GM12865 (cell line): ENCODE data around the gene CIDEB.
A peak's percentile ranks its signal among the peaks of the same experiment; 100 is the strongest.
"Not testable (repeated sequence)": the region's sequence is repeated elsewhere in the genome, so short reads cannot be mapped to it uniquely, and the experiment has no call there.

Experiments
- DNase-seq: peaks from one replicate; pipeline ENCODE4 v3.0.0; 2010; ENCODE audit warnings: low read depth
- H3K4me3 ChIP-seq: 2 replicates; pipeline ENCODE4 v1.5.1; 2011; ENCODE audit warnings: mild to moderate bottlenecking, low read depth, low read length, control low read depth
- CTCF ChIP-seq: IDR thresholded peaks from 2 replicates; pipeline ENCODE4 v1.5.1; 2011; ENCODE audit warnings: low read length, control low read depth, low read depth, inconsistent platforms; ENCODE audit not compliant: insufficient read depth; ENCODE audit errors: missing control alignments

CIDEB gene, protein sequence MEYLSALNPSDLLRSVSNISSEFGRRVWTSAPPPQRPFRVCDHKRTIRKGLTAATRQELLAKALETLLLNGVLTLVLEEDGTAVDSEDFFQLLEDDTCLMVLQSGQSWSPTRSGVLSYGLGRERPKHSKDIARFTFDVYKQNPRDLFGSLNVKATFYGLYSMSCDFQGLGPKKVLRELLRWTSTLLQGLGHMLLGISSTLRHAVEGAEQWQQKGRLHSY

GRCh38 chr14:24307575-24308341, at the start of gene CIDEB:
Gene CIDEB (minus strand): TSS chr14:24307977. CDS start chr14:24307858, 119 bp downstream.
- peak; percentile 76 for DNase-seq
- H3K4me3 ChIP-seq: no peak within 1 kb of the TSS
- peak; percentile 91 for TF ChIP-seq CTCF

DNA sequence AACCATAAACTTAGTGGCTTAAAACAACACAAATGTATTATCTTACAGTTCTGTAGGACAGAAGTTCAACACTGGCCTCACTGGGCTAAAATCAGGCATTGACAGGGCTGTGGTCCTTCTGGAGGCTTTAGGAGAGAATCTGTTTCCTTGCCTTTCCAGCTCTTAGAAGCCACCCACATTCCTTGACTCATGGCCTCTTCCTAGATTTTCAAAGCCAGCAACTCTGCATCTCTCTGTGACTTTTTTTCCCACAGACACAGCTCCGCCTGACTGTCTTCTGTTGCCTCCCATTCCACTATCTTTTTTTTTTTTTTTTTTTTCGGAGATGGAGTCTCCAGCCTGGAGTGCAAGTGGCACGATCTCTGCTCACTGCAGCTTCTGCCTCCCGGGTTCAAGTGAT, 48.4 kb upstream of the CIDEB start:
- no peak overlapping the region for H3K4me3 ChIP-seq
- DNase-seq: no peak
- no peak for TF ChIP-seq CTCF

- no peak overlapping the region for H3K4me3 ChIP-seq
- no peak for TF ChIP-seq CTCF
- DNase-seq: no peak
Measured at GRCh38 chr14:24355009-24355408, 47.2 kb upstream of the CIDEB start.

GRCh38 chr14:24354482-24354825, 46.7 kb upstream of the CIDEB start:
- H3K4me3 ChIP-seq, DNase-seq: not testable (repeated sequence)

GRCh38 chr14:24353559-24354481, 46.0 kb upstream of the CIDEB start:
- TF ChIP-seq CTCF: no peak
- no peak overlapping the region for H3K4me3 ChIP-seq
- DNase-seq: no peak

DNA sequence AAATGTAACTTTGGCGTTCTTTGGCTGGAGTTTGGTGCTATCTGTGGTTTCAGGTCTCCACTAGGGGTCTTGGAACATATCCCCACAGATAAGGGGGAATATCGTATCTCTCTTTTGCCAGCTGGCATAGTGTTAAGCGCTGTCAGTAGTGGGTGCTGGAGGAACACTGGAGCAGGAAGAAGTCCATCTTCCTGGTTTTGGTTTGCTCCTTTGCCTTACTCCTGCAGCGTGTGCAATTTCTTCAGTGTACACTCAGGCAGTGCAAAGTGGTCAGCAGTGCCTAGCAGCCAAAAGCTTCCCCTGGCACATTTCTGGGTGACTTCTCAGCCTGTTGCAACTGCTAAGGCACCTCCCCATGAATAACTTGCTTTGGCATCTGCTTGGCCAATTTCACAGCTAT, 43.7 kb upstream of the CIDEB start:
- TF ChIP-seq CTCF: no peak

DNA sequence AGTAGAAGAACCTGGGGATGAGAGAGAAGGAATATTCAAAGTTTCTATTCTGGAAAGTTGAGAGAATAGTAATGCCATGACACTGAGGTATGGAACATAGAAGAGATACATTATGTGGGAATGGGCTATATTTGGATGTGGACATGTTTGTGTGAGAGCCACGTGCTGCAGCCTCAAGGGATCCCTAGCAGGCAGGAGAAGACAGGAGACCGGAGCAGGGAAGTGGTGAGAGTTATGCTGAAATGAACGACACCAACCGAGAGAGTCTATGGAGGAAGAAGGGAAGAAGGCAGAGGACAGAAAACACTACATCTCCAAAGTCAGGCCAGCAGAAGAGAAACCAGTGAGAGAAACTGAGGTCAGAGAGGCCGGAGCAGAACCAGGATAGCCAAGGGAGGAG, 42.0 kb upstream of the CIDEB start:
- no peak overlapping the region for H3K4me3 ChIP-seq
- no peak for DNase-seq
- TF ChIP-seq CTCF: no peak

More for the DNA sequence above, 43.7 kb upstream of the CIDEB start:
- DNase-seq: no peak
- no peak overlapping the region for H3K4me3 ChIP-seq
